Neural progenitor cell (in vitro differentiated cells): Measurements from ENCODE around the gene SEZ6L. TPM values are rescaled to one million over a fixed set of nuclear protein-coding genes. Genes with fewer than 3 reads are reported as not detected.

Experiments
- DNase-seq: peaks from one replicate; pipeline ENCODE4 v3.0.0-alpha.2; 2016; ENCODE audit warnings: low spot score
- H2AFZ ChIP-seq: fragments of 200-600 bp; sonication (generic); replicated peaks from 2 replicates; pipeline ENCODE4 v1.6.1; 2016; ENCODE audit warnings: antibody characterized with exemption
- H3F3A ChIP-seq: fragments of 200-600 bp; sonication (generic); 2 replicates; pipeline ENCODE4 v1.6.1; 2016; ENCODE audit warnings: antibody characterized with exemption, low read depth
- H3K27ac ChIP-seq: fragments of 200-600 bp; sonication (generic); 2 replicates; pipeline ENCODE4 v1.5.1; 2016; ENCODE audit warnings: mild to moderate bottlenecking
- H3K27me3 ChIP-seq: fragments of 200-600 bp; sonication (generic); 2 replicates; pipeline ENCODE4 v1.6.1; 2016; ENCODE audit warnings: mild to moderate bottlenecking, moderate library complexity
- H3K36me3 ChIP-seq: fragments of 200-600 bp; sonication (generic); 2 replicates; pipeline ENCODE4 v1.5.1; 2016
- H3K4me1 ChIP-seq: fragments of 200-600 bp; sonication (generic); 2 replicates; pipeline ENCODE4 v1.6.1; 2016; ENCODE audit warnings: mixed run types
- H3K4me2 ChIP-seq: fragments of 200-600 bp; sonication (generic); 2 replicates; pipeline ENCODE4 v1.6.1; 2016
- H3K4me3 ChIP-seq: fragments of 200-600 bp; sonication (generic); 2 replicates; pipeline ENCODE4 v1.5.1; 2016
- H3K79me2 ChIP-seq: fragments of 200-600 bp; sonication (generic); 2 replicates; pipeline ENCODE4 v1.6.1; 2016; ENCODE audit warnings: low read depth
- H3K9ac ChIP-seq: fragments of 200-600 bp; sonication (generic); 2 replicates; pipeline ENCODE4 v1.6.1; 2016
- H3K9me3 ChIP-seq: fragments of 200-600 bp; sonication (generic); 2 replicates; pipeline ENCODE4 v1.5.1; 2016; ENCODE audit warnings: low read depth
- H4K20me1 ChIP-seq: fragments of 200-600 bp; sonication (generic); 2 replicates; pipeline ENCODE4 v1.6.1; 2016; ENCODE audit warnings: low read depth
- H3K27ac Mint-ChIP-seq: 3 replicates; pipeline ENCODE4 v1.8.0; 2021; ENCODE audit warnings: mixed read lengths
- H3K27me3 Mint-ChIP-seq: 2 replicates; pipeline ENCODE4 v1.8.0; 2022; ENCODE audit warnings: low read depth, mild to moderate bottlenecking, inconsistent platforms, moderate library complexity, mixed read lengths; ENCODE audit not compliant: insufficient read depth
- H3K36me3 Mint-ChIP-seq: 3 replicates; pipeline ENCODE4 v1.8.0; 2021; ENCODE audit warnings: mixed read lengths
- H3K4me1 Mint-ChIP-seq: 3 replicates; pipeline ENCODE4 v1.8.0; 2021; ENCODE audit warnings: mixed read lengths
- H3K4me3 Mint-ChIP-seq: 3 replicates; pipeline ENCODE4 v1.8.0; 2021; ENCODE audit warnings: mild to moderate bottlenecking, moderate library complexity, mixed read lengths
- H3K9me3 Mint-ChIP-seq: 3 replicates; pipeline ENCODE4 v1.8.0; 2020; ENCODE audit warnings: mixed read lengths
- EZH2 ChIP-seq: fragments of 200-600 bp; sonication (generic); IDR thresholded peaks from 2 replicates; pipeline ENCODE4 v1.6.1; 2017; ENCODE audit warnings: antibody characterized with exemption, mild to moderate bottlenecking, moderate library complexity
- EZH2phosphoT487 ChIP-seq: fragments of 200-600 bp; sonication (generic); IDR thresholded peaks from 2 replicates; pipeline ENCODE4 v1.6.1; 2017; ENCODE audit warnings: antibody characterized with exemption
- total RNA-seq: library from RNA; depleted of rRNA; stranded (reverse); fragments of >200 nt; gene quantifications from 2 replicates; pipeline ENCODE4 v1.2.3, GENCODE V29; 2015; ENCODE audit warnings: low replicate concordance
- TF ChIP-seq, protein P1 (sequence below): fragments of 200-600 bp; sonication (generic); IDR thresholded peaks from 2 replicates; pipeline ENCODE4 v1.5.1; 2017; ENCODE audit warnings: antibody characterized with exemption, mild to moderate bottlenecking

The SEZ6L gene
- total RNA-seq, 1 donor from 2014 or later = 0.22 TPM

DNA sequence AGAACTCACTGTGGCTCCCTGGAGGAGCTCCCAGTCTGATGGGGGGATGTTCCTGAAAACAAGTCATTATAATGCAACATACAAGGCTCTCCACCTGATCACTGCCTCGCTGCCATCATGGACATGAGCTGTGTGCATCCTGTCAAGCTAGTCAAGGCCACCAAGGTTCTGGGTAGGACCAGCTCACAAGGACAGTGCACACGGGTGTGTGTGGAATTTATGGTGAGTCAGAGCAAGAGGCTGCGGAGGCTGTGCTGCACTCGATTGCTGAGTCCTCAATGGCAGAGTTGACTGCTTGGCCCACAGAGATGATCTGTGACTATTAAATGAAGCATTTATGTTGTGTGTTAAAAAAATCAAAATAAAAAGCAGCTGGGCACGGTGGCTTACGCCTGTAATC lies 96.6 kb downstream of the SEZ6L start:
- DNase-seq = no peak
- Histone ChIP-seq H3K9me3 (no peaks in the 10 kb centered on the region), H3K4me2 (no peak overlapping the region), H3K27me3 (peaks cover 81% of the 10 kb centered on the region), H3F3A (no peaks in the 10 kb centered on the region), H2AFZ (no peak overlapping the region), H3K4me1 (no peaks in the 10 kb centered on the region), H3K27ac (no peak overlapping the region), H3K36me3 (no peaks in the 10 kb centered on the region), H3K79me2 (no peaks in the 10 kb centered on the region), H4K20me1 (no peaks in the 10 kb centered on the region), H3K9ac (no peak overlapping the region), H3K4me3 (no peak overlapping the region)
- Mint-ChIP-seq H3K9me3 (no peaks in the 10 kb centered on the region), H3K27me3 (peaks cover 4% of the 10 kb centered on the region), H3K36me3 (no peaks in the 10 kb centered on the region), H3K4me1 (peaks cover 3% of the 10 kb centered on the region), H3K4me3 (no peak overlapping the region), H3K27ac (no peak overlapping the region)
- TF ChIP-seq EZH2phosphoT487 = no peak
- TF ChIP-seq EZH2 = no peak
- TF ChIP-seq, protein P1, sequence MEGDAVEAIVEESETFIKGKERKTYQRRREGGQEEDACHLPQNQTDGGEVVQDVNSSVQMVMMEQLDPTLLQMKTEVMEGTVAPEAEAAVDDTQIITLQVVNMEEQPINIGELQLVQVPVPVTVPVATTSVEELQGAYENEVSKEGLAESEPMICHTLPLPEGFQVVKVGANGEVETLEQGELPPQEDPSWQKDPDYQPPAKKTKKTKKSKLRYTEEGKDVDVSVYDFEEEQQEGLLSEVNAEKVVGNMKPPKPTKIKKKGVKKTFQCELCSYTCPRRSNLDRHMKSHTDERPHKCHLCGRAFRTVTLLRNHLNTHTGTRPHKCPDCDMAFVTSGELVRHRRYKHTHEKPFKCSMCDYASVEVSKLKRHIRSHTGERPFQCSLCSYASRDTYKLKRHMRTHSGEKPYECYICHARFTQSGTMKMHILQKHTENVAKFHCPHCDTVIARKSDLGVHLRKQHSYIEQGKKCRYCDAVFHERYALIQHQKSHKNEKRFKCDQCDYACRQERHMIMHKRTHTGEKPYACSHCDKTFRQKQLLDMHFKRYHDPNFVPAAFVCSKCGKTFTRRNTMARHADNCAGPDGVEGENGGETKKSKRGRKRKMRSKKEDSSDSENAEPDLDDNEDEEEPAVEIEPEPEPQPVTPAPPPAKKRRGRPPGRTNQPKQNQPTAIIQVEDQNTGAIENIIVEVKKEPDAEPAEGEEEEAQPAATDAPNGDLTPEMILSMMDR = no peak

DNA sequence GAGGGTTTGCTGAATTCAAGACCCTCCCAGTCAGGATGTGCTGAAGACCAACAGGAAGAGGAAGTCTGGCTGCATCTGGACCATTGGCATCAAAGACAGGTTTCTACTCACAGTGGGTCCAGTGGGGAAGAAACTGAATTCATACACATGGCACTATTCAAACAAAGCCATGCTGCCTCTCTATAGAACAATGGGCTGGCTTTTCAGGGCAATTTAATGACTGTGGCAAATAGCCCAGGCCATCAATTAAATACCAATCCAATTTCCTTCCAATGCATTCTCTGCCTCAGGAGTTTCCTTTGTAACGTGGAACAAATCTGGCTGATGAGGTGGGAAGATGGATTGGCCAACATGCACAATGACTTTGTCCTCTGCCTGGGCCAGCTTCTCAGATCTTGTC lies 98.6 kb downstream of the SEZ6L start:
- Histone ChIP-seq H3K79me2 (no peaks in the 10 kb centered on the region), H2AFZ (no peak overlapping the region), H3K27ac (no peak overlapping the region), H3K27me3 (peaks cover 81% of the 10 kb centered on the region), H3K36me3 (no peaks in the 10 kb centered on the region), H3K4me2 (no peak overlapping the region), H3F3A (no peaks in the 10 kb centered on the region), H3K4me1 (no peaks in the 10 kb centered on the region), H3K9me3 (no peaks in the 10 kb centered on the region), H3K9ac (no peak overlapping the region), H4K20me1 (no peaks in the 10 kb centered on the region), H3K4me3 (no peak overlapping the region)
- Mint-ChIP-seq H3K36me3 (no peaks in the 10 kb centered on the region), H3K9me3 (no peaks in the 10 kb centered on the region), H3K4me1 (peaks cover 3% of the 10 kb centered on the region), H3K27ac (no peak overlapping the region), H3K4me3 (no peak overlapping the region), H3K27me3 (peaks cover 4% of the 10 kb centered on the region)
- DNase-seq = no peak
- TF ChIP-seq, protein P1 = no peak
- TF ChIP-seq EZH2 = no peak
- no peak for TF ChIP-seq EZH2phosphoT487

- Mint-ChIP-seq H3K9me3 (no peaks in the 10 kb centered on the region), H3K4me1 (peaks cover 3% of the 10 kb centered on the region), H3K27ac (no peak overlapping the region), H3K36me3 (no peaks in the 10 kb centered on the region), H3K27me3 (no peaks in the 10 kb centered on the region), H3K4me3 (no peak overlapping the region)
- no peak overlapping the region for H2AFZ ChIP-seq
- no peak for TF ChIP-seq EZH2
- TF ChIP-seq EZH2phosphoT487 = no peak
- TF ChIP-seq, protein P1 = no peak
- H3K9me3 ChIP-seq = no peaks in the 10 kb centered on the region
- H3K79me2 ChIP-seq = no peaks in the 10 kb centered on the region
- no peak overlapping the region for H3K4me3 ChIP-seq
- no peaks in the 10 kb centered on the region for H3K36me3 ChIP-seq
- peaks cover 65% of the 10 kb centered on the region for H3K27me3 ChIP-seq
- H3K4me1 ChIP-seq = no peaks in the 10 kb centered on the region
- H3K9ac ChIP-seq = no peak overlapping the region
- no peaks in the 10 kb centered on the region for H4K20me1 ChIP-seq
- DNase-seq = no peak
- no peak overlapping the region for H3K27ac ChIP-seq
- no peak overlapping the region for H3K4me2 ChIP-seq
- no peaks in the 10 kb centered on the region for H3F3A ChIP-seq
Observed at GRCh38 chr22:26269572-26269971, 100.3 kb downstream of the SEZ6L start.

DNA sequence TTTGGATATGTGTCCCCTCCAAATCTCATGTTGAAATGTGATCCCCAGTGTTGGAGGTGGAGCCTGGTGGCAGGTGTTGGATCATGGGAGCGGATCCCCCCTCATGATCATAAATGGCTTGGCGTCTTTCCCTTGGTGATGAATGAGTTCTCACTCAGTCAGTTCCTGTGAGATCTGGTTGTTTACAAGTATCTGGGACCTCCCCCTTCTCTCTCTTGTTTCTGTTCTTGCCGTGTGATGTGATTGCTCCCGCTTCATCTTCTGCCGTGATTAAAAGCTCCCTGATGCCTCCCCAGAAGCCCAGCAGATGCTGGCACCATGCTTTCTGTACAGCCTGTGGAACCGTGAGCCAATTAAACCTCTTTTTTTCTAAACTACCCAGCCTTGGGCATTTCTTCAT lies 102.2 kb downstream of the SEZ6L start:
- Mint-ChIP-seq H3K27me3 (peaks cover 2% of the 10 kb centered on the region), H3K36me3 (no peaks in the 10 kb centered on the region), H3K27ac (no peak overlapping the region), H3K4me3 (no peak overlapping the region), H3K9me3 (no peaks in the 10 kb centered on the region), H3K4me1 (peaks cover 7% of the 10 kb centered on the region)
- no peaks in the 10 kb centered on the region for H3K36me3 ChIP-seq
- no peak overlapping the region for H3K4me3 ChIP-seq
- H3K27me3 ChIP-seq = peaks cover 51% of the 10 kb centered on the region
- H2AFZ ChIP-seq = no peak overlapping the region
- H3K4me1 ChIP-seq = no peaks in the 10 kb centered on the region
- no peaks in the 10 kb centered on the region for H3K79me2 ChIP-seq
- no peak for DNase-seq
- no peaks in the 10 kb centered on the region for H3K9me3 ChIP-seq
- no peak overlapping the region for H3K27ac ChIP-seq
- TF ChIP-seq EZH2phosphoT487 (no peak), EZH2 (no peak)
- TF ChIP-seq, protein P1 = no peak
- H3K9ac ChIP-seq = no peak overlapping the region
- H3F3A ChIP-seq = no peaks in the 10 kb centered on the region
- no peak overlapping the region for H3K4me2 ChIP-seq
- H4K20me1 ChIP-seq = no peaks in the 10 kb centered on the region
